Islet of Langerhans (tissue), 1 donor: ENCODE measurements around the gene RP9.
A peak's percentile ranks its signal among the peaks of the same experiment; 100 is the strongest.

ENCODE experiments used
- FAIRE-seq: peaks from one replicate; lab custom pipeline; 2011; peaks lifted over from hg19 to GRCh38; lab: Jason Lieb, UNC

The RP9 gene

DNA sequence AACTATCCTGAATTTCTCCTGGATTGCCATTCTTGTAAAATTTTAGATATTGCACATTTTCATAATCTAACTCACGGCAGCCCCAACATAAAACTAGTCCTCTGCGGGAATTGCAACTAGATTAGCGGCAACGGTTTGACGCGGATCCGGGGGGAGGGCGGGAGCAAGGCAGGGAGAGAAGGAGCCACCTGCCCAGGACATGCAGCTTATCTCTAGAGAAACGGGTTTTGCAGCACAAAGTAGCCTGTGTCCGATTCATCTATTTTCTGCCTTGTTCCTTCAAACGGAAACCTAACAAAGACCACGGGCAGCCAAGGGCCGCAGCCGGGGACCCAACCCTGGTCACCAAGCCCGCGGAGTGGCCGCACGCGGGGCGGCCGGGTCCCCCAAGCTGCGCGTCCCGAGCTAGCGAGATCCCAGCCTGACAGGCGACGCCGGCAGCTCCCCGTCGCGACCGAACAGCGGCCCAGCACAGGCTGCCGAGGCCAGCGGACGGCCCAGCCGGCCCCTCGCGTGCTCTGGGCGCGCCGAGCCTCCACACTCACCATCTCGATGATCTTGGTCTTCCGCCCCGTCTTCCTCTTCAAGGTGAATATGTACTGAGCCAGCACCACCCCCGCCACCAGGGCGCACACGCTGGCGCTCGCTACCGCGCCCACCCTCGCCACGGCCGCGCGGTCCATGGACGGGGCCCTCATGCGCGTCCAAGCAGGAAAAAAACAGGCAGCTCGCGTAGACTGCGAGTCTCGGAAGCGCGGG lies 47.0 kb downstream of the RP9 start, which contains the start of gene NT5C3A:
Gene NT5C3A, minus strand, starts transcription at position 754 of the 759 bp plus-strand sequence. Its CDS starts 71 bp downstream, at position 683.
- no peak for FAIRE-seq

DNA sequence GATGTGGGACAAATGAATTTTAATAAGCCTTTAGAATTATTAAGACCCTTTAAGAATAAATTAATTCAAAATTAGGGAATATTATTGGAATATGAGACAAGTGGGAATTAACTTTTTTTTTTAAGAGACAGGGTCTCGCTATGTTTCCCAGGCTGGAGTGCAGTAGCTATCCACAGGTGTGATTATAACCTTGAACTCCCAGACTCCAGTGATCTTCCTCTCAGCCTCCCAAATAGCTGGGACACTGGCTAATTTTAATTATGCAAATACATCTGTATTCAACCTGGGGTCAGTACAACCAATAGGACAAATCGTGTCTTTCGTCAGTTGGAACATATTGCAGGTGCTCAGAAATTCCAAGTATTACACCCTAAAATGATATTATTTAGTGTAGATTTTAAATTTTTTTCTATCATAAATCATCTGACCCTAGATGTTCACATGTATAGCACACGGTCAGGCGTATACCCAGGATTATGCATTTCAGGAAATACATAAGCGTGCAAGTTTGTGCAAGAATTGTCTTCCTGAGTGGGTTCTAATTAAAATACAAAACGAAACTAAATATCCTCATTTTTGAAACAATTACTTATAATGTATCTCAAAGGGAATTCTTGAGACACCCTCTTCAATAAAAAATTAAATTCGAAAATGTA lies 47.8 kb downstream of the RP9 start:
- FAIRE-seq = no peak

DNA sequence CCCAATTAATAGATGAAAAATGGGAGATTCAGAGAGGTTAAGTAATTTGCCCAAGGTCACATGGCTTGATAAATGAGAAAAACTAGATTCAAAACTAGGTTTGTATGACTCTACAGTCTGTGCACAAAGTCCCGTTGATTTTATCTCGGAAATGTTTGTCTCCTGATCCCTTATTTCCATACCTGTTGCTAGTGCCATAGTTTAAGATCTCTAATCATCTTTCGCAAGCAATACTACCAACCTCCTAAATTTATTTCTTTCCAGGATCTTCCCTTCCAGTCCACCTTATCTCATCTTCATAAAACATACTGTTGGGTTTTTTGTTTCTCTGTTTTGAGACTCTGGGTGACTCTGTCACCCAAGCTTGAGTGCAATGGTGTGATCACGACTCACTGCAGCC lies 49.6 kb downstream of the RP9 start:
- no peak for FAIRE-seq

DNA sequence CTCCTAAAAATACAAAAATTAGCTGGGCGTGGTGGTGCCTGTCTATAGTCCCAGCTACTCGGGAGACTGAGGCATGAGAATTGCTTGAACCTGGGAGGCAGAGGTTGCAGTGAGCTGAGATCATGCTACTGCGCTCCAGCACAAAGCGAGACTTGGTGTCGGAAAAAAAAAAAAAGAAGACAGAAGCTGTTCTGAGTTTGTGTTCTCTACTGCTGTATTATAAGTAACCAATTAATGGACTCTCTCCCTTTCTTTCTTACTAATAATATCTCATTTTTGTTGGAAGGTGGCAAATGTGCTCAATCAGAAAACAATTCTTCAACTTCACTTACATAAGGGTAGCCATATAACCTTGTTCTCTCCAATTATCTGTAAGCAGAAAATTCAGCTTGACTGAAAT lies 54.0 kb downstream of the RP9 start:
- FAIRE-seq = no peak

DNA sequence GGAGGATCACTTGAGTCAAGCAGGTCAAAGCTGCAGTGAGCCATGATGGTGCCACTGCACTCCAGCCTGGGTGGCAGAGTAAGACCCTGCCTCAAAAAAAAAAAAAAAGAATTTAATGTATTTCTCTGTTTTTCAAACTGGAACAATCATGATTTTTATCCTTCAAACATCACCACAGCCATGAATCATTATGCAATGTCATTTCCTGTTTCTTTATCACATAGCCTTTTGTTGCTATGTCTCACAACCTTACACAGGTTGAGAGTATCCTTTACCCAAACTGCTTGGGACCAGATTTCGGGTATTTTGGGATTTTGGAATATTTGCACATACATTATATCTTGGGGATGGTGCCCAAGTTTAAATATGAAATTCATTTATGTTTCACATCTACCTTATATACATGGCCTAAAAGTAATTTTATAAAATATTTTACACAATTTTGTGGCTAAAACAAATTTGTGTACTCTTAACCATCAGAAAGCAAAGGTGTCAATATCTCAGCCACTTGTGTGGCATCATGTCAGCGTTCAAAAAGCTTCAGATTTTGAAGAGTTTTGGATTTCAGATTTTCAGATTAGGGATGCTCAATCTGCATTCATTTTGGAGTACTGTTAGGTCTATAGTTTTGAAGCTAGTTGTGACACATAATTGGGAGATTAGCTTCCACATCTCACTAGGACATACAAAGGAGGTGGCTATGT lies 54.8 kb downstream of the RP9 start:
- FAIRE-seq = no peak

DNA sequence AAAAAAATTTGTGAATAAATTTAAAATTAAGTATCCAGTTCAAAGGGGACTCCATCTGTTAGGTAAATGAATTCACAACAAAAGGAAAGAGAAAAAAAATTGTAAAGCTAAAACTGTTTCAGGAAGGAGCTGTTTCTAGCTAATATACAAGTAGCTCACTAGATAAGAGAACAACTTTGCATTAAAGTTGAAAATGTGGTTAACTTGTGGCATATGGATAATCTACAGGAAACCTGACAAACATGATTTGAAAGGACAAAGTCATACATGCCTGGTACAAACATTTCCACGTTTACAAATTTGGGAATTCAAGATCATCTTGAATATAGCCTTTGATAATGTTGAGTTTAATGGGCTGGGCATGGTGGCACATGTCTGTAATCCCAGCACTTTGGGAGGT lies 55.5 kb downstream of the RP9 start:
- FAIRE-seq = no peak

DNA sequence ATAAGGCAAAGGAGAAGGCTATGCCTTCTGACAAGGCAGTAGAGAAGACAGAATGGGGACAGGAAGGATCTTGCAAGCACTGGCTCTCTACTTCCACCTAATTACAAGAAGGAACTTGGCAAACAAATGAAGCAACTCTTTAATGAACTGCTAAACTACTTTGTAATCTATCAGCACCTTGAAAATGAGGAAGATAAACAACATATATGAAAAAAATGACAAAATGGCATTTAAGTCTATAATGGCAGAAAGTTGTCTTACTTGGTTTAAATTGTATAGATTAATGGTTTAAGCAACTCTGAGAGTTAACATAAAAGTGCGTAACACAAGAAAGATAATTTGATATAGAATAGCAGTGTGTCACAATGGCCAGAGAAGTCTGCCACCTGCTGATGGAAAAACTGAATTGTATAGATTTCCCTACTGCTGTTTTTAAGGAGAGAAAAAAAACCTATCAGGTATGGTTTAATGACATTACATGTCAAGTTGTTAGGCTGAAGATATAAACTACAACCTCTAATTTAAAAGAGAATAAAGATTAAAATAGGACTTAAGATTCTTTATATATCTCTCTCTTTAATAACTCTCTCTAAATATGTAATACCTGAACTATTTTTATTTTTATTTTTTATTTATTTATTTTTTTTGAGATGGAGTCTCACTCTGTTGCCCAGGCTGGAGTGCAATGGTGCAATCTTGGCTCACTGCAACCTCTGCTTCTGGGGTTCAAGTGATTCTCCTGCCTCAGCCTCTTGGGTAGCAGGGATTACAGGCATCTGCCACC lies 58.5 kb downstream of the RP9 start:
- FAIRE-seq = peak; percentile 81

DNA sequence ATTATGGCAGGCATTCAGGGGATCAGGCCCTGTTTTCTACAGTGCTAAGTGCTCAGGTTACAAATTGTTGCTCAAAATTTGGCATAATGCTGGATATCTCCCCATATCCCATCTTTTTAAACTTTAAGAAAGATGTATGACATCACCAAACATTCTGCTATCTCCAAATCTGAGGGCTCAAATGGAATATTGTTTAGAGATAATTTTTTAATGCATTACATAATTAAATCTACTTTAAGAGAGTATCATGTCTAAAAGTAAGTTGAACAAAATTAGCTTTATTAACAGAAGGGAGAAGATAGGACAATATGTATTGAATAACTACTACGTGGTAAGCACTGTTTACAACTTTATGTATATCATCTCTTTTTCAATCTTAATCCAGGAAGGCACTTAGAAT lies 60.5 kb downstream of the RP9 start:
- FAIRE-seq = no peak

DNA sequence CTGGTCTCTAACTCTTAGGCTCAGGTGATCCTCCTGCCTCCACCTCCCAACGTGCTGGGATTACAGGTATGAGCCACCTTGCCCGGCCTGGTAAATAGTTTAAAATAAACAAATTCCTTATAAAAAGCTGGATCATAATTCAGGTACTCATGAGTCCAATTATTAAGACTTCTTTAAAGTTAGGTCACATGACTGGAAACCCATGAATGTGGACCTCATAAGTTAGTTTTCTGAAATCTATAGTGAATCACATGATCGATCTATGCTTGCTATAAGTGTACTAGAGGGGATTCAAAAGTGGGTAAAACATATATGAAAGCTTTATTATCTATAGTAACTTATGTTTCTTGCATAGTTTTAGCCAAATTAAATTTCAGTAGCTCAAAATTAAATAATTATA lies 60.9 kb downstream of the RP9 start:
- FAIRE-seq = no peak

DNA sequence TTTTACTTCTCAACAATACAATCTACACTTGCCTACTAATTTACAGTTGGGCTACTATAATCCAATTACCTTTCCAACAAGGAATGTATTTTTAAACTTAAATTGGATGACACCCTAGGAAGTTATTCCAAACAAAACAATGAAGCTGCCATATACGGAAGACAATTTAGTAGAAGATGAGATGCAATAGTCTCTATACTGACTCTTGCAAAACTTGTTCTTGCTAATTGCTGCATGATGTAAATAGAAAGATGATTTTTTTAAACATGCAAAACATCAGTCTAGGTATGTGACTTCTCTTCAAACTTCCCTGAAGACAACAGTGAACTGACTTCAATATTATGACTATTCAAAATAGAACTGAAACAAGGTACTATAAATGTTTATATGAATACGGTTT lies 64.2 kb downstream of the RP9 start:
- FAIRE-seq = peak; percentile 80
